HG02981 (cell line): Measurements from ENCODE around the gene MACROD2.

ENCODE experiments used
- ATAC-seq: cut with Tn5 transposase; IDR thresholded peaks from one replicate; pipeline ENCODE4 v1.9.1; 2021; ENCODE audit warnings: mild to moderate bottlenecking, moderate library complexity; ENCODE audit not compliant: unreplicated experiment

The MACROD2 gene

DNA sequence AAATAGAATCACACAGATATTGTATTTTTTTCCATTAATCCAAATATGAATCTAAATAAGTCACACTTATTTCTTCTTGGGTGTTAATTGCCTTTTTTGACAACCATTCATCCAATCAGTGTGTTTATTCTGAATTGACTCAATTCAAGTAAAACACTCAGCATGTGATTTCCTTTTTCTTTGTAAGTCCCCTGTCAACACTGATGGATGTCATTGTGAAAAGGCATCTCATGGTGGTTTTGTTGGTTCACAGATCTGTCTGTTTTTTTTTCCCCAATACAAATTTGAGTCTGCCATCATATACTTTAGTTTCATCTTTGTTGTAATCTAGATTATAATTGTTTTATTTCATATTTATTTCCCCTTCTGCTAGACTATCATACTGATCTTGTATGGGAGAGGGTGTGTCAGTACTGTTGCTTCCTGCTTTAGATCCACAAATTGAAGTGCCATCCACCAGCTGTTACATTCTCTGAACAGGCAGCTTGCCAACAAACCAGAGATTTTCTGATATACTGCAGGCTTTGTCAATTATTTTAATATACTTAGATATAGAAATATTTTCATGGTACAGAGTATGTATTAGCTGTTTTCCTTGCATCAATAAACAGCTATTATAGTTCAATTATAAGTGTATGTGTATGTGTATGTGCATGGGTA lies 406.3 kb downstream of the MACROD2 start:
- ATAC-seq: no peak

- ATAC-seq: no peak
Observed at GRCh38 chr20:14404515-14404914, 409.2 kb downstream of the MACROD2 start.

- peak; percentile 72 for ATAC-seq
Observed at GRCh38 chr20:14406495-14406894, 411.2 kb downstream of the MACROD2 start.

DNA sequence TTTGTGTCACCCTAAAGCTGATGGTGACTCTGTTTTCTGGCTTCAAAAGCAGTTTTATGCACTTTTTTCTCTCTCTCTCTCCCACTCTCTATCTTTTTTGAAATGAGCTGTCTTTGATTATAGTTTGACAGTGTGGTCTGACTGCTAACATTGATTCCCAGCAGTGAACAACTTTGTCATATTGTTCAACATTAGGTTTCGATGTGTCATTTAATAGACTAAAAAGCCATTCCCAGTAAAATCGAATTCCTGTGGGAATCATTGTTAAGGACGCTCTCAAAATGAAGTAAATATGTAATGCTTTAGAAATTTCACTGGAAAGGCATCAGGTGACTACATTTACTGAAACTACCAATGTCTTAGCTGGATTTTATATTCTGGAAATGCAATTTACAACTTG lies 412.0 kb downstream of the MACROD2 start:
- ATAC-seq: no peak

DNA sequence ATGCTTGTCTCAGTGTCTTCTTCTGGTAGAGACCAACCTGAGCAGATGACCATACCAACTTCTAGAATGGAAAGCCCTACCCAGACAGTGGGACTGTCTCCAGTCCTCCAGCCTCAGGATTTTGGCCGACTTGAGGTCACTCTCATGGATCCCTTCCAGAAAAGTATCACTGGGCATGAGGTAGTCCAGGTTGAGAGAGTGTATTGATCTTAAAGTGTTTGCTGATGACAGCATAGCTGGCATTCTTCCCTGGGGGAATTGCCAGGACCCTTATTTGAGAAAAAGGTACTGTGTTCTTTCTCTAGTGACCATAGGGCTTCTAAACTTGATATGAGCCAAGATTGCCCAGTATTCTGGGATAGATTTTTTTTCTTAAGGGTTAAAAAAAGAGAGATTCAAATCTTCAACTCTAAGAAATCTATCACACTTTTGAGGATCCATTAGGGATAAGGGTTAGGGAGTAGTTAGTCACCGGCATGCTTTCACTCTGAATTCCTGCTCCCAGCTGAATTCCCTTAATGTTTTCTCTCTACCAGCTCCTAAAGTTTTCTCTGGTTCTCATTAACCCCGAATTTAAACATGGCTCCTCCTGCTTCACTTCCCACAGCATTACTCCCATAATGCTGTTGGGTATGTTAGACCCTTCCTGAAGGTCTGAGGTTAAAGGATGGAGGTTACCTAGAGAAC lies 415.7 kb downstream of the MACROD2 start:
- no peak for ATAC-seq

DNA sequence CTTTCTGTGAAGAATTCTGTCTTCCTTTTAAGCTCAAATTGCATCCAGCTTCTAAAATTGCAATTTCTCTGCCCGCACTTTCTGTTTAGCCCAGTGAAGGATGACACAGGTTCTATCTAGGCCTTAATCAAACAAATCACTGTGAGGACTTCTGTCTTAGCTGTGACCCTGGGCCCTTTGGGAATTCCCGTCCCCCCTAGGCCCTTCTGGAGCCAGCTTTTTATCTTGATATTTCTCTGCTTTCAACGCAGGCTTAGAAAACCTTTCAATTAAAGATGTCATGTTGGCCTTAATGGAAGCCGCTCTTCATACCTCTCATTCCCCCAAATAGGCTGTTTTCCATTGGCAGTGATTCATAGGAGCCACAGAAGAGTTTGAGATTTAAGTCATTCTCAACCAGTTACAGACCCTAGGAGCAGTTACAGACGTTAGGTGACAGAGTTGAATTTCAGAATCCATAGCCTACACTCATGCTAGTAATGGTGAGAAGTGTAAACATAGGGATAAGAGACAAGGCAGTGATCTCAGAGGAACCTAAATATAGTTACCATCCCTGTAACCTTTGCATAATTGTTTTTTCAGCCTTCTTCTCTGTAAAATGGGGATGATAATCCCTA lies 416.9 kb downstream of the MACROD2 start:
- no peak for ATAC-seq

- no peak for ATAC-seq
Observed at GRCh38 chr20:14413835-14414234, 418.5 kb downstream of the MACROD2 start.

DNA sequence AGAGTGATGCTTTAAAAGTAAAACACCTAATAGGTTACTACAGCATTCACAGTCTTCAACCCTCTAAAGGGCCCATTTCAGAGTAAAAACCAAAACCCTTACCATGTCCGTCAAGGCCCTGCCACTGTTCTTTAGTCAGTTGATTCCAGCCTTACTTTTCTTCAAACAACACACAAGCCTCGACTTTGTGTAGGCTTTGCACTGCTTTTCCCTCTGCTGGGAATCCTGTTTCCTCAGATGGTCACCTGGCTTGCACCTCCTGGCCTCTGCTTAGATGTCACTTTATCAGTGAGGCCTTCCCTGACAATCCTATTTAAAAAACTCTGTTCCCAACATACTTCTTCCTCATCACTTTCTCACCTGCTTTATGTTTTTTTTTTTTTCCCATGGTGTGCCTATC lies 419.2 kb downstream of the MACROD2 start:
- ATAC-seq: no peak

DNA sequence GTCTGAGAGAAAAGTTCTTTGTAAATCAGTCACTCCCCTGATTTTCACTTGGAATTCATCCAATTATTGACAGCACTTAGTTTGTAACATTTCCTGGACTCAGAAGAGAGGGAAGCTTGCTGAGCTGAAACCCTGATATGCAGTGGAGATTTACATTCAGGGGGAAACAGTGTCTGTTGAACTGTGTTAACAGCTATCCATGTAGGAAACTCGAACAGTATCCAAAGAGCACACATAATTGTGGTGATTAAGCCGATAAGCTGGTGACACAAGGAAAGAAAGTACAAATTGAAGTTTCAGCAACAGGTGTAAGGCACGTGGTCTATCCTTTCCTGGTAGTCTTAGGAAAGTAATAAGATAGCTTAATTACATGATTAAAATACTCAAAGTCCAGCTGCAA lies 420.2 kb downstream of the MACROD2 start:
- ATAC-seq: no peak

DNA sequence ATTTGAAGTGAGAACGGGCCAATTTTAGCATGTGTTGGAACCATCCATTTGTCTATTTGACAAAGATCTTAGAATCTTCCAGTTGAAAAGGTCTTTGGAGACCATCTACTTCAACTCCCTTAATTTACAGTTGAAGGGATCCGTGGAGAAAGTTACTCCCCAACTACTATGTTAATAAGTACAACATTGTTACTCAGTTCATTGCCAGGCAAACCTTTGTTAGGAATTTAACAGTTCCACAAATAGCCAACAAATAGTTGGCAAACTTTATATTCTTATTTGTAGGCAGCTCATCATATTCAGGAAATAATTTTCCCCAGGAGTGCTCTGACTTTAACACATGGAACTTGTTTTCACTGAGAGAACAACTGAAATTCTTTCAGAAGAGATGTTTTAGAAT lies 423.1 kb downstream of the MACROD2 start:
- no peak for ATAC-seq

- ATAC-seq: no peak
Observed at GRCh38 chr20:14422892-14423291, 427.6 kb downstream of the MACROD2 start.

DNA sequence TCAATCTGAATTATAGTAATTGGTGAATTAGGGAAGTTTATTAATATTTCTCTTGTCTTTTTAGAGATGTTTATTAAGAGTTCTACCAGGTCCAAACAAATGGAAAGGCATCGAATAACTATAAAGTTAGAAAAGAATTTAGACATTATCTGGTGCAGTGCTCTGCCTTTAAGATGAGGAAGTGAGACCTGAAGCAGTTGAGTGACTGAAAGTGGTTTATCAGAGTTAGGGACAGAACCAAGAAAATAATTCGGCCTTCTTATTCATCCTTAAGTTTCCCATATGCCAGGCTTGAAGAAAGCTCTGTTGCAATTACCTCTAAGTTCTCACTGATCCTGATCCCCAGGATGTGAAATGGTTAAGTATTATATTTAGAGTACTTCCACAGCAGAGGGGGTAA lies 436.3 kb downstream of the MACROD2 start:
- no peak for ATAC-seq

DNA sequence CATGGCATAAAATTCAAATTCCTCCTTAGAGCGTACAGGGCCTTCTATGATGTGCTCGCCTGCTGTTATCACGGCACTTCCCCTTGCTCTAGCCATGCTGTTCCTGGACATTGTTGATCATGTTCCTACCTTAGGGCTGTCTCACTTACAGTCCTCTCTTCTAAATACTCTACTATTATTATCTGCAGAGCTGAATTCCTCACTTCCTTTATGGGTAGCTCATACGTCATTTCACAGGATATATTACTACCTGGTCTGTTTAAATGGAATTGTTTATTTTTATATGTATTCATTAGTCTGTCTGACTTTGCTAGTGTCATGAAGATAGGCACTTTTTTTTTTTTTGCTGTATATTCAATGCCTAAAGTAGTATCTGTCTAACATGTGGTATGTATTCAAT lies 436.8 kb downstream of the MACROD2 start:
- no peak for ATAC-seq

DNA sequence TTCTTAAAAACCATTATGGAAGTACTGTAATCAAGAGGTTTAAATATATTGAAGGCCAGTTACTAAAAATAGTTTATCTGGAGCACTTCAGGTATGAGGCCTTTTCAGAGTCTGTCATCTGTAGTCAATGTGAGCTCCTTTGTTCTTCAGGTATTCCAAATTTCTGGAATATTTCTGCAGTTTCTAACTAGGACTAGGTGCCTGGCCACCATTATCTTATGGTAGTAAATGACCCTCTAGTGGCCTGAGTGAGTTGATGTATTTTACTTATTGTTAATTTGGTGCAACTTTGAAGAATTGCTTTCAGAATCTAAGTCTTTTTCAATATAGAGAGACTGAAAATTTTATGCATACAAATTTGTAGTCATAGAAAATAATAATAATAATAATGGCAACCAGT lies 437.3 kb downstream of the MACROD2 start:
- ATAC-seq: no peak

DNA sequence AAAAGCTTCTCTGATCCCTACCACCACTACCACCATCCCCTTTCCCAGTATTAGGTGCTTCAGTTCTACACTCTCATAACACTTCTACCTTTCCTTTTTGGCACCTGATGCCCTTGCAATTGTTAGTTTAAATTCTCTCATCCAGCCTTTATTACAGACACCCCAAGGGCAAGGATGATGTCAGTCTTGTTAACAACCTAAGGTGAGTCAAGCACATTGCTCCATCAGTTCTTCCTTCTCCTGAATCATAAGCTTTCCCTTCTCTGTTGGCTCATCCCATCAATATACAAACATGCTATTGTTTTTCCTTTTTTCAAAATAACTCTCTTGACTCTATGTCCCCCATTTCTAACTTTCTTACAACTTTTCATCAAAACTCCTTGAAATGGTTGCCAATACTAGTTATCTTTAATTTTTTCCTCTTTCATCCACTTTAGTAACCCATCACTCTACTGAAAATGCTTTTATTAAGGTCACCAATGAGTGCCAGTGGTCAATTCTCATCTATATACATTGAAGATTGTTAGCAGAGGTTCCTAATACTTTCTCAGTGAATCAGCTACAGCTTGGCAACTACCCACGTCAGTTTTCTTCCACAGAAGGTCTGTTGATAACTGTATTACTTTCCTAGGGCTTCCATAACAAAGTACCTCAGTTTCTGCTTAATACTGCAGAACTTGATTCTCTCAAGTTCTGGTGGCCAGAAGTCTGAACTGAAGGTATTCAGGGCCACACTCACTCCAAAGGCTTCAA lies 439.2 kb downstream of the MACROD2 start:
- ATAC-seq: no peak

- ATAC-seq: no peak
Observed at GRCh38 chr20:14441201-14441600, 445.9 kb downstream of the MACROD2 start.

DNA sequence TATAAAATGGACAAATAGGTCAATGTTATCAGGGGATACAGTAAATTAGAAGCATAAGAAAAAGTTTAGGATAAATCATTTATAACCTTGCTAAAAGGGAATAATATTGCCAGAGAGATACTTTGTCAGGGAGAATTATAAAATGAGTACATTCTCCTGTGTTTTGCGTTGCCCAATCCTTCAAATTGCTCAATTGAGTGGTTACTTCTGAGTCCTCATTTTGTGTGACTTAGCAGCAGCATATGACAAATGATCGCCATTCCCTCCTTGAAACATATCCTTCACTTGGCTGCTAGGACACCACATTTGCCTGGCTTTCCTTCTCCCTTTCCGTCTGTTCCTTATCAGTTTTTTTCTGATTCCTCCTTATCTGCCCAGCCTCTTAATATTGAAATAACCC lies 448.8 kb downstream of the MACROD2 start:
- no peak for ATAC-seq

GRCh38 chr20:14445310-14445709 lies 450.0 kb downstream of the MACROD2 start:
- no peak for ATAC-seq

DNA sequence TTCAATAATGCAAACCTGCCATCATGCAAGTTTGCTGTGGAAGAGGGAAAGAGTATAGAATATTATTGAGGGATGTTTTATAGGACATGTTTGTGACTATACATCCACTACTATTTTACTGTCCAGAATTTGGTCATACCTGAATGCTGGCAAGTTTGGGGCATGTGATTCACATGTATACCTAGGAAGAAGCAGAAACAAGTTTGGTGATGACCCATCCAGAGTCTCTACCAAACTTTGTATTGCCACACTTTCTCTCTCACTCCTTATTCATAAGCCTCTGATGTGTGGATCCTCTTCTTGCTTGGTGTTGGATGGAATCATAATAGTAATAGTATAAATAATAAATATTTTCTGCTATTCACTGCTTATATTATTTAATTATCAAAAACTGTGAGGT lies 450.6 kb downstream of the MACROD2 start:
- ATAC-seq: no peak

DNA sequence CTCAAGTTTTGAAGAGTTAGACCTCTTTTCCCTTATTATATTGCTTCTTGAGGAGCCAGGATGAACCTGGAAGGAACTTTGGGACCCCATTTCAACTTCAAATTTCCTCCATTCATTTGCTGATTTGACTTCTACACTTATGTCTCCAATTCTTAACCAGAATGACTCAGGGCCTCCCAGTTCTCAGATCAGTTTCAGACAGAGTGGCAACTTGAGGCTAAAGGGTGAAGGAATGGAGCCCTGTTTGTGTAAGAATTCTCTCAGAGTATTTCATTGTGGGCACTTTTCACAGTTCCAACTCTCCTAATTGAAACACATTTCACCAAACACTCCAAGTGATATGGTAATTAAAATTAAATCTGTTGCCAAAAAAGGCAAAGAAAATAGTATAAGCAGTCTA lies 451.1 kb downstream of the MACROD2 start:
- ATAC-seq: no peak

DNA sequence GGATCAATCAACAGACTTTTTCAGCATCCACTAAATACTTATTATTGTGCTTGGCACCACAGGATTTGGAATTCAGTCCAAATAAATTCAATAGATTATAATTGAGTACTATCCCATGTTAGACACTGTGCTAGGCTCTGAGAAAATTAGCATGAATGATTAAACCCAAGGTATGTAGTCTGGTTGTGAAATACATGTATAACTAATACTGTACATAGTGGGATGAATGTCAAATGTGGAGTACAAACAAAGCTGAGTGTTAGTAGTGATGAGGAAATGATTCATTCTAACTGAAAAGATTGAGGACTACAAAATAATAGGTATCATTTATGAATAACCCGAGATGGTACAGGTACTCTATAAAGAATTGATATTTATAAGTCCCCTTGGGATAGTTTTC lies 454.0 kb downstream of the MACROD2 start:
- no peak for ATAC-seq

DNA sequence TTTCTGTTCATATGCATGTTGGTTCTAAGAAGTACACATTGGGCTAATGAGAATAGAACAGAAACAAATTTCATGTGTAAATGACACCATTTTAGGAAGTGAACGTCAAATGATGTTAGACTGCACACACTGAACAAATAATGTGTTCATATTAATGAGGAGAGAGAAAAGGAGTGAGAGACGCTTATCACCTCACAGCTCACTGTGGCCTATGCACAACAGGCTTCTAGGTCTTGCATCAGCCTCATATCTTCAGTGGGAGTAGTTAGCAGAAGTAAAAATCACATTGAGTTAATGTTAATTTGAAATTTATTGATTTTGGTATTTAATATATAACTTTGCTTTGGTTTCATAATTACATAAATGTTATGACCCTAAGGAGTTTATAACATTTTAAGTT lies 454.9 kb downstream of the MACROD2 start:
- ATAC-seq: no peak
